Measurements from ENCODE around the gene DLGAP3. TPM values are rescaled to one million over a fixed set of nuclear protein-coding genes. Genes with fewer than 3 reads are reported as not detected.

The DLGAP3 gene
- total RNA-seq, 3 donors from 2014 or later = 0.35 to 0.60 (median 0.41) TPM

DNA sequence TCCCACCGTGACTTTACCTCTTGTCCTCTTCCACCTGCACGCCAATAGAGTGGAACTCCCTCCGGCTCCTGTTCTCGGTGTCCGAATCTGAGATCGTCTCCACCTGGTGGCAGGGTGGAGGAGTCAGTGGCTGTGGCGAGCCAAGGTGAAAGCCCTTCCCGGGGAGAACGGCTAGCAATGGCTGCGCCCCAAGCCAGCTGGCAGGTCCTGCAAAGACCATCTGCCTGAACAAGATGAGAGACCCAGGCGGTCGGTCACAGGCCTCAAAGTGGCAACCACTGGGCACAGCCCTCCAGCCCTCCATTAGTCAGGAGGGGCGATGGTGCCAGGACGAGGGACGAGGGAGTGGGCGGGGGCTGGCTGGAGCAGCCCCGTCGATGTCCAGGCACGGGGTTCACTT is 44.5 kb downstream of the DLGAP3 start:
- TF ChIP-seq CTCF (IDR thresholded peaks at IDR 0.05) = no peak
- H3K4me1 ChIP-seq (ENCODE audit: low read depth) = peaks cover 5% of the 10 kb centered on the region
- H3K36me3 ChIP-seq (ENCODE audit: low read depth) = no peaks in the 10 kb centered on the region
- DNase-seq = no peak
- intact Hi-C loops (cut with DNase I, micrococcal nuclease) = no loop called here
- no peaks in the 10 kb centered on the region for H3K9me3 ChIP-seq
- no peak overlapping the region for H3K4me3 ChIP-seq
- peak; percentile 42 for ATAC-seq

- ATAC-seq (no peak), DNase-seq (no peak)
- TF ChIP-seq CTCF (IDR thresholded peaks at IDR 0.05) = no peak
- H3K4me1 ChIP-seq (ENCODE audit: low read depth) = peaks cover 5% of the 10 kb centered on the region
- intact Hi-C loops (cut with DNase I, micrococcal nuclease) = no loop called here
- H3K9me3 ChIP-seq = no peaks in the 10 kb centered on the region
- H3K4me3 ChIP-seq = no peak overlapping the region
- no peaks in the 10 kb centered on the region for H3K36me3 ChIP-seq (ENCODE audit: low read depth)
Observed at GRCh38 chr1:34884536-34884935, 44.9 kb downstream of the DLGAP3 start.

GRCh38 chr1:34879230-34879629 is 50.2 kb downstream of the DLGAP3 start:
- no peak for ATAC-seq
- no peak for TF ChIP-seq CTCF (IDR thresholded peaks at IDR 0.05)
- intact Hi-C loops (cut with DNase I, micrococcal nuclease) = no loop called here

DNA sequence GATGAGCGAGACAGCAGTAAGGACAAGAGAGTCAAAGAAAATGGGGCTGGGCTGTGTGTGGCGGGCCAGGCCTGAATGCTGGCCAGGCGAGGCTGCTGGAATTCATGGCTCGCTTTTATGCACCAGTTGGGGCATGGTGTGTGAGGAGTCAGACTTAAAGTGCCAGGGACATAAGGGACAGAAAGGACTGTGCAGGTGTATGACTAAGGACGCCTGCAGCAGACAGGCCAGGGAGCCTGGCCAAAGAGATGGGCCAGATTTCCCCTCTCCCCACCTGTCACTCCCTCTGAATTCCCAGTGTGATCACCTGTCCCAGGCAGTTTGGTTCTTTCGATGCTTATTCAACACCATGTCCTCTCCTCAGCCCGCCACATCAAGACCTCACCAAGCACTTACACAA is 53.0 kb downstream of the DLGAP3 start:
- TF ChIP-seq CTCF (IDR thresholded peaks at IDR 0.05) = no peak
- DNase-seq (no peak), ATAC-seq (no peak)
- H3K9me3 ChIP-seq = no peaks in the 10 kb centered on the region
- H3K4me3 ChIP-seq = no peak overlapping the region
- H3K4me1 ChIP-seq (ENCODE audit: low read depth) = no peaks in the 10 kb centered on the region
- intact Hi-C loops (cut with DNase I, micrococcal nuclease) = no loop called here
- H3K36me3 ChIP-seq (ENCODE audit: low read depth) = no peaks in the 10 kb centered on the region

More at GRCh38 chr1:34879230-34879629, 50.2 kb downstream of the DLGAP3 start:
- Histone ChIP-seq H3K9me3 (no peaks in the 10 kb centered on the region), H3K4me3 (no peak overlapping the region), H3K4me1 (ENCODE audit: low read depth) (no peaks in the 10 kb centered on the region), H3K36me3 (ENCODE audit: low read depth) (no peaks in the 10 kb centered on the region)
- DNase-seq = no peak

DNA sequence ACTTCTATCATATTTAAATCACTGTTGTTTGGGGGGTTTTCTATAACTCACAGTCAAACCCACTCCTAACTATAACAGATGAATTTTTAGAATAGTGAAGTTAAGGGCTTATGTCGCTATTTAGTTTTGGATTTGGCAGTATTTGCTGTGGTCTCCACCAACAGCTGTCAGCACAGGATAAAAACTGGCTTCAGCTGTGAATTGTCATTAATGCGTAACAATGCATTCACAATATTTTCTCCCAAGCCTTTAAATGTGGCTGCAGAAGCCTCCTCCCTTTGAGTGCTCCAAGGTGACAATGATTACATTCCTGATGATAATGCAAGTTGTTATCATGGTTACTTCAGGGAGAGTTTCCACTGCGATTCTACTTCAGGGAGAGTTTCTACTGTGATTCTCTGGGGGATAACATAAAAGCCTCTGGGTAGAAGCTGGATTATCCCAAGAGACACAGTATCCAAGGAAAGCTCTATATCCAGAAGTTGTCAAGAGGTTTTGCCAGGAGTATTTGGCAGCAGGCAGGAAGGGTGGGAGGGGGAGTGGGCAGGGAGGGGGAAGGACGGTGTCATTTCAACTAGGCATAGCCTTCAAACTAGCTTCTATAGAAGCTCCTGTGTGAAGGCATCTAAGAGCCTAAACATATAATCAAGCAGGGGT is 55.0 kb downstream of the DLGAP3 start:
- H3K4me1 ChIP-seq (ENCODE audit: low read depth) = no peaks in the 10 kb centered on the region
- DNase-seq (no peak), ATAC-seq (no peak)
- intact Hi-C loops (cut with DNase I, micrococcal nuclease) = no loop called here
- no peaks in the 10 kb centered on the region for H3K9me3 ChIP-seq
- TF ChIP-seq CTCF (IDR thresholded peaks at IDR 0.05) = no peak
- H3K4me3 ChIP-seq = no peak overlapping the region
- no peaks in the 10 kb centered on the region for H3K36me3 ChIP-seq (ENCODE audit: low read depth)

DNA sequence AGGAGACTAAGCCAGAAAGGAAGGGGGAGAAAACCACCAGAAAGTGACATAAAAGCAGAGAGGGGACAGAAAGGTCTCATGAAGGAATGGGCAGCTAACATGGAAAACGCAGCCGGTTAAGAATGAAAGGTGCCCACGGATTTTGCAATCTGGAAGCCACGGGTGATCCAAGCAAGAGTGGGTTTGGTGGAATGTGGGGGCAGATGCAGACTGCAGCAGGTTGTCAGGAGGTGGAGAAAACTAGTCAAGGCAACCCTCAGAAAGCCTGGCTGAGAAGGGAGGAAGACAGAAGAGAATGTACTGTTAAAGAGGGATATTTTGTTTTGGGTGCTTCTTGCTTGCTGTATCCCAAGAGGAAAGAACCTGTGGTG is 57.3 kb downstream of the DLGAP3 start:
- DNase-seq = no peak

More for the DNA sequence above, 57.3 kb downstream of the DLGAP3 start:
- no peak for TF ChIP-seq CTCF (IDR thresholded peaks at IDR 0.05)
- Histone ChIP-seq H3K4me3 (no peak overlapping the region), H3K4me1 (ENCODE audit: low read depth) (no peaks in the 10 kb centered on the region), H3K9me3 (no peaks in the 10 kb centered on the region), H3K36me3 (ENCODE audit: low read depth) (no peaks in the 10 kb centered on the region)
- intact Hi-C loops (cut with DNase I, micrococcal nuclease) = no loop called here
- no peak for ATAC-seq
